HG03196 (cell line): Measurements from ENCODE around the gene RPN2.

Experiments used
- ATAC-seq: cut with Tn5 transposase; IDR thresholded peaks from one replicate; pipeline ENCODE4 v1.9.1; 2021; ENCODE audit not compliant: unreplicated experiment

The RPN2 gene

DNA sequence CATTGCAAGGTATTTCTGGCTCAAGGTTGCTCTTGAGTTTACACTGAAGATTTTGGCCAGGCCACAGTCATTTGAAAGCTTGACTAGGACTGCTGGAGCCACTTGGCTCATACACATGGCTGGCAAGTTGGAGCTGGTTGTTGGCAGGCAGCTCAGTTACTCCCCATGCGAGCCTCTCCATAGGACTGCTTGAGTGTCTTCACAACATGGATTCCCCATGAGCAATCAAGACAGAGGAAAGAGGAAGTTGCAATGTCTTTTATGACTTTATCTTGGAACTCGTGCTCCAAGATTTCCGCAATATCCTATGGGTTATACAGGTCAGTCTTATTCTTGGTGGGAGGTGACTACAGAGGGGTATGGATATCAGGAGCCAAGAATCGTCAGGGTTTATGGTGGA lies 109.0 kb downstream of the RPN2 start:
- ATAC-seq, result no peak

DNA sequence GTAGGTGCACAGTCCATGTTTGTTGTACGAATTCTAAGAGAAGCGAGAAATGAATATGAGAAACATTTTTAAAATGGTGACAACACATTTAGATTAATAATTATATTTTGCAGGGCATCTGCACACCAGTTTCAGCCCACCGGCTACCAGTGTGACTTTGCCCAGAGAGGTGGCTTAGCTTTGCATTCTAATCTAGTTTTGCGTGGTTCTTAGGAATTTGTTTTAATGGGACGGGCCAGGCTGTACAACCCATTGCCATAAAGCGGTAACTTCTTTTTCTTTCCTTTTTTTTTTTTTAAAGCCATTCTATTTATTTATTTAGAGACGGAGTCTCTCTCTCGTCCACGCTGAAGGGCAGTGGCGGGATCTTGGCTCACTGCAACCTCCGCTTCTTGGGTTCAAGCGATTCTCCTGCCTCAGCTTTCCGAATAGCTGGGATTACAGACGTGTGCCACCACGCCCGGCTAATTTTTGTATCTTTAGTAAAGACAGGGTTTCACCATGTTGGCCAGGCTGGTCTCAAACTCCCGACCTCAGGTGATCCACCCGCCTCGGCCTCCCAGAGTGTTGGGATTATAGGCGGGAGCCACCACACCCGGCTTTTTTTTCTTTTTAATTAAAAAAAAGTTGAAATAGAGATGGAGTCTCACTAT lies 111.2 kb downstream of the RPN2 start:
- no peak for ATAC-seq
